Activated B cell treated with CpG ODN at 0.5 μM for 24 hours (primary cell): Measurements from ENCODE around the gene ACOT11. TPM values are rescaled to one million over a fixed set of nuclear protein-coding genes. Genes with fewer than 3 reads are reported as not detected.

Experiments
- ATAC-seq: fragments of 200-7000 bp; cut with Tn5 transposase; one replicate; pipeline ENCODE4 v1.10.0; 2021; ENCODE audit warnings: low read depth, mild to moderate bottlenecking, moderate library complexity
- CTCF ChIA-PET: fragments of 350-600 bp; sonication (Branson Sonifier 250); formaldehyde crosslinking; loops from one replicate; lab custom pipeline; 2021; ENCODE audit warnings: antibody characterized with exemption; lab: Charles Lee
- POLR2A ChIA-PET: fragments of 350-600 bp; sonication (Branson Sonifier 250); formaldehyde crosslinking; loops from one replicate; lab custom pipeline; 2021; ENCODE audit warnings: antibody characterized with exemption; lab: Charles Lee
- DNase-seq: peaks from one replicate; pipeline ENCODE4 v3.0.0; 2022
- H3K27ac Mint-ChIP-seq: one replicate; pipeline ENCODE4 v1.8.0; 2020; ENCODE audit warnings: mixed read lengths
- H3K27me3 Mint-ChIP-seq: one replicate; pipeline ENCODE4 v1.8.0; 2021; ENCODE audit warnings: mixed read lengths
- H3K36me3 Mint-ChIP-seq: one replicate; pipeline ENCODE4 v1.8.0; 2021; ENCODE audit warnings: low read depth, mixed read lengths
- H3K4me1 Mint-ChIP-seq: one replicate; pipeline ENCODE4 v1.8.0; 2021; ENCODE audit warnings: mixed read lengths
- H3K4me3 Mint-ChIP-seq: one replicate; pipeline ENCODE4 v1.8.0; 2020; ENCODE audit warnings: mild to moderate bottlenecking, mixed read lengths
- H3K9me3 Mint-ChIP-seq: one replicate; pipeline ENCODE4 v1.8.0; 2020; ENCODE audit warnings: mixed read lengths
- intact Hi-C: fragments of 100-400 bp; cut with micrococcal nuclease; formaldehyde crosslinking; loops from one replicate; pipeline ENCODE4 v1.15.1; 2024
- total RNA-seq: library from RNA; stranded (reverse); gene quantifications from 2 replicates; pipeline ENCODE4 v1.2.3, GENCODE V29; 2022
- TF ChIP-seq, protein P1 (sequence below): fragments of 200-600 bp; IDR thresholded peaks from one replicate; pipeline ENCODE4 v1.8.0; 2022; ENCODE audit warnings: antibody characterized with exemption, mild to moderate bottlenecking

ACOT11 gene
- total RNA-seq, 1 donor from 2014 or later, result 0.16 TPM

DNA sequence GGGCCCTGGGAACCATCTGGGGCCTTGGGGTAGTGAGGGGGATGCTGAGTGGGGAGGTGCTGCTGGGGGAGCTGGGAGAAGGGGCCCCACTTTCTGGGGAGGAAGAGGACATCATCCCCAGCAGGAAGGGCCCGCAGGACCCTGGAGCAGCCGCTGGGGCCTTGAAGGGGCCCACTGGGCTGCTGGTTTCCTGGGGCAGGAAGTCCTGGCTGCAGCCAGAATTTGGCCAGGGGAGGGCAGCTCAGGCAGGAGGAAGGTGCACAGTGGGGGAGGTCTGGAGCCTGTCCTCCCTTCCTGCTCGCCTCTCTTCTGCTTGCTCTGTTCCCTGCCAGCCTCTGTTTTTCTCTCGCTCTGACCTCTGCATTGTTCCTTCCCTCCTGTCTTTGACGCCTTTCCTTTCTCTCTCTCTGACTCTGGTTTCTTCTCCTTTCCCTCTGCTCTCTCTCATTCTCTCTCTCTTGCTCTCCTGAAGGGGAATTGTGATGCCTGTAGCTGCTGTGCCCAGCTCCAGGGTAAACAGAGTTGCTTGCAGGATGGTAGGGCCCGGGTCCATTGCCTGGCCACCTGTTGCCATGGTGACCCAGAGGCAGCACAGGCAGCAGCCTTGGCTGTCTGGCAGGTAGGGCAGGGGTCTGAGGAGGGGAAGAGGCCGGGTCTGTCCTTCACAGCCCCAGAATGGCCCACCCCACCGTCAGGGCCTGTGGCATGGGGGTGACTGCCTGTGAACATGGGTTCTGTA lies 23.9 kb downstream of the ACOT11 start:
- TF ChIP-seq, protein P1, sequence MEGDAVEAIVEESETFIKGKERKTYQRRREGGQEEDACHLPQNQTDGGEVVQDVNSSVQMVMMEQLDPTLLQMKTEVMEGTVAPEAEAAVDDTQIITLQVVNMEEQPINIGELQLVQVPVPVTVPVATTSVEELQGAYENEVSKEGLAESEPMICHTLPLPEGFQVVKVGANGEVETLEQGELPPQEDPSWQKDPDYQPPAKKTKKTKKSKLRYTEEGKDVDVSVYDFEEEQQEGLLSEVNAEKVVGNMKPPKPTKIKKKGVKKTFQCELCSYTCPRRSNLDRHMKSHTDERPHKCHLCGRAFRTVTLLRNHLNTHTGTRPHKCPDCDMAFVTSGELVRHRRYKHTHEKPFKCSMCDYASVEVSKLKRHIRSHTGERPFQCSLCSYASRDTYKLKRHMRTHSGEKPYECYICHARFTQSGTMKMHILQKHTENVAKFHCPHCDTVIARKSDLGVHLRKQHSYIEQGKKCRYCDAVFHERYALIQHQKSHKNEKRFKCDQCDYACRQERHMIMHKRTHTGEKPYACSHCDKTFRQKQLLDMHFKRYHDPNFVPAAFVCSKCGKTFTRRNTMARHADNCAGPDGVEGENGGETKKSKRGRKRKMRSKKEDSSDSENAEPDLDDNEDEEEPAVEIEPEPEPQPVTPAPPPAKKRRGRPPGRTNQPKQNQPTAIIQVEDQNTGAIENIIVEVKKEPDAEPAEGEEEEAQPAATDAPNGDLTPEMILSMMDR, result no peak
- ATAC-seq, result no peak
- H3K9me3 Mint-ChIP-seq, result no peaks in the 10 kb centered on the region
- no peaks in the 10 kb centered on the region for H3K4me1 Mint-ChIP-seq
- ChIA-PET CTCF (no interaction called here), POLR2A (no interaction called here)
- H3K27me3 Mint-ChIP-seq, result peaks cover 7% of the 10 kb centered on the region
- DNase-seq, result no peak
- intact Hi-C loops, result no loop called here
- no peak overlapping the region for H3K4me3 Mint-ChIP-seq
- H3K27ac Mint-ChIP-seq, result no peak overlapping the region
- no peaks in the 10 kb centered on the region for H3K36me3 Mint-ChIP-seq

DNA sequence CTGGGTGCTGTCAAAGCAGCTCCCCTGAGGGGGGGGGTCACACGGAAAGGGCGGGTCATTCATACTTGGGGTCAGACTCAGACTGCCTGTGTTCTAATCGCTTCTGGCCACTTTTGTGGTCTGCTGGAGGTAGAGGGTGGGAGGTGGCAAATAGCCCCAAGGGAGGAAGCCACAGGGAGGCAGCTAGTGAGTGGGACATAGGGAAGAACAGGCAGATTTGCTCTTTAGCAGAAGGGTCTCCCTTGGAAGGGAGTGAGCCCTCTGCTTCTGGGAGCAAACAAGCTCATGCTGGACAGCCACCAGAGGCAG lies 24.5 kb downstream of the ACOT11 start:
- Mint-ChIP-seq H3K4me3 (no peak overlapping the region), H3K36me3 (no peaks in the 10 kb centered on the region), H3K27ac (no peak overlapping the region), H3K4me1 (no peaks in the 10 kb centered on the region), H3K27me3 (peaks cover 7% of the 10 kb centered on the region), H3K9me3 (no peaks in the 10 kb centered on the region)
- no peak for DNase-seq
- ATAC-seq, result no peak
- CTCF ChIA-PET, result no interaction called here
- intact Hi-C loops, result no loop called here
- TF ChIP-seq, protein P1, result no peak
- POLR2A ChIA-PET, result no interaction called here

DNA sequence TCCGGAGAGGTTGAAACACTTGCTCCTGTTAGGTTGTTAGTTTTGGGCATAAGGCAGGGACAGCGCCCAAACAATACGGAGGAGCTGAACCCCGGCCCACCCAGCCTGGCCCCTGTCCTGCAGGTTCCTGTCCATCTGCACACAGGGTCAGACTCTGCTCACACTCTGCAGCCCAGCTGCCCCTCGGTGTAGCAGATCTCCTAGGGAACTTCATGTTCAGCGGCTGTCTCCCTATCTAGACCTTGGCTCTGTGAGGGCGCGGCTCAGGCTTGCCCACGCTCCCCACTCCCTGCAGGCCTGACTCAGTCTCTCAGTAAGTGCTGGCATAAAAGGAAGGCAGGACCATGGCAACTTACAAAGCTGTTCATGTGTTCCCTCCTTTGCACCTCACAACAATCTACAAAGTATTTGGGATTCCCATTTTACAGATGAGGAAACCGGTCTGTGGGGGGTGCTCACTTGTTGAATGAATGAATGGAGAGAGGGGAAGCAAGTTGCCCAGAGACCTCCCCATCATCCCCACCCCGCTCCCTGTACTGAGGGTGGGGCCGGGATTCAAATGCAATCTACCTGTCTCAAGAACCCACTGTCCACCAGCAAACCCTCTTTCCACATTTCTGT lies 26.2 kb downstream of the ACOT11 start:
- ChIA-PET POLR2A (no interaction called here), CTCF (no interaction called here)
- H3K4me3 Mint-ChIP-seq, result no peak overlapping the region
- H3K36me3 Mint-ChIP-seq, result no peaks in the 10 kb centered on the region
- H3K4me1 Mint-ChIP-seq, result no peaks in the 10 kb centered on the region
- intact Hi-C loops, result no loop called here
- DNase-seq (no peak), ATAC-seq (no peak)
- H3K9me3 Mint-ChIP-seq, result no peaks in the 10 kb centered on the region
- TF ChIP-seq, protein P1, result no peak
- H3K27ac Mint-ChIP-seq, result no peak overlapping the region
- peaks cover 4% of the 10 kb centered on the region for H3K27me3 Mint-ChIP-seq

DNA sequence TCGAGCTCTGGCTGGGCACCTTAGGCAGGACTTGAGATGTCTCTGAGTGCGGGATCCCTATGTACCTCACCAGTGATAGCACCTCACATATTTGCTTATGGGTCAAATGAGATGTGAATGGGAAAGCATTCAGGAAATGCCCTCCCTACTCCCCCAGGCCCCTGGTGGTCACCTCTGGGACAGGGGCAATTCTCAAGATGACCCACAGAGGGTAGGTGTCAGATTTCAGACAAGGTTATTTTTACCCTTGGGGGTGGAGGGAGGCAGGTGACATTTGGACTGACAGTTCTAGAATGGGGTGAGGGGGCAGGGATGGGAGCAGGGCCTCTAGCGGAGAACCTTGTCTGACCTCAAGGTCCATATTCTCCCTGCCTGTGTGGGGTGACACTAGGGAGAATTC lies 27.1 kb downstream of the ACOT11 start:
- Mint-ChIP-seq H3K36me3 (no peaks in the 10 kb centered on the region), H3K4me1 (no peaks in the 10 kb centered on the region), H3K4me3 (no peak overlapping the region), H3K27me3 (peaks cover 4% of the 10 kb centered on the region), H3K9me3 (no peaks in the 10 kb centered on the region), H3K27ac (no peak overlapping the region)
- DNase-seq (no peak), ATAC-seq (no peak)
- POLR2A ChIA-PET, result no interaction called here
- TF ChIP-seq, protein P1, result no peak
- CTCF ChIA-PET, result no interaction called here
- intact Hi-C loops, result no loop called here

DNA sequence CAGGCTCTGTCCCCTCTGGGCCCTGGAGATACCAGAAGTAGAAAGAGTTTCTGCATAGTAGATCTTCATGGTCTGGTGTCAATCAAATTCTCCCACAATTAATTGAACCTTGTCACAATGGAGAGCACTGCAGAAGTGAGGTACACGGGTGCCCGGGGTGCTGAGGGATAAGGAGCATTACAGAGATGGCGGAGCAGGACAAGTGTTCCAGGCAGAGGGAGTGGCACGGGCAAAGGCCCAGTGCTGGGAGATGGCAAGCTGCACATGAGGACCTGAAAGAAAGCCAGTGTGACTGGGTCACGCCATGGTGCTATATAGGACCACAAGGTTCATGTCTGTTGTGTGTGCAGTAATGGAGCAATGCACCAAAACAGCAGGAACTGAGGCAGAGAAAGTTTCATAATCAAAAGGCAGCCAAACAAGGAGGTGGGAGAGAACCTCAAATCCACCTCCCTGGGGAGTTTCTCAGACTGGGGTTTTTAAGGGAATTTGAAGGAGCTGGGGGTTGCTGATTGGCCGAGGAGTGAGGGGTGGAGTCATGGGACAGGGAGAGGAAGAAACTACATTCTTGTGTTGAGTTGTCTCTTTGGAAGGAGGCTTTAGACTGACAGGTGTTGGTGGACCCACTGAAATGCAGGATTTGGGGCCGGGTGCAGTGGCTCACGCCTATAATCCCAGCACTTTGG lies 27.7 kb downstream of the ACOT11 start:
- no peaks in the 10 kb centered on the region for H3K9me3 Mint-ChIP-seq
- H3K36me3 Mint-ChIP-seq, result no peaks in the 10 kb centered on the region
- POLR2A ChIA-PET, result no interaction called here
- CTCF ChIA-PET, result no interaction called here
- TF ChIP-seq, protein P1, result no peak
- ATAC-seq, result no peak
- no peak overlapping the region for H3K4me3 Mint-ChIP-seq
- no peaks in the 10 kb centered on the region for H3K4me1 Mint-ChIP-seq
- H3K27ac Mint-ChIP-seq, result no peak overlapping the region
- intact Hi-C loops, result no loop called here
- DNase-seq, result no peak
- H3K27me3 Mint-ChIP-seq, result peaks cover 4% of the 10 kb centered on the region
